Measurements from ENCODE around the gene TRNAU1AP. TPM values are rescaled to one million over a fixed set of nuclear protein-coding genes. Genes with fewer than 3 reads are reported as not detected.

Gene TRNAU1AP
- total RNA-seq, result 21.2 and 23.7 TPM in 2 replicates

DNA sequence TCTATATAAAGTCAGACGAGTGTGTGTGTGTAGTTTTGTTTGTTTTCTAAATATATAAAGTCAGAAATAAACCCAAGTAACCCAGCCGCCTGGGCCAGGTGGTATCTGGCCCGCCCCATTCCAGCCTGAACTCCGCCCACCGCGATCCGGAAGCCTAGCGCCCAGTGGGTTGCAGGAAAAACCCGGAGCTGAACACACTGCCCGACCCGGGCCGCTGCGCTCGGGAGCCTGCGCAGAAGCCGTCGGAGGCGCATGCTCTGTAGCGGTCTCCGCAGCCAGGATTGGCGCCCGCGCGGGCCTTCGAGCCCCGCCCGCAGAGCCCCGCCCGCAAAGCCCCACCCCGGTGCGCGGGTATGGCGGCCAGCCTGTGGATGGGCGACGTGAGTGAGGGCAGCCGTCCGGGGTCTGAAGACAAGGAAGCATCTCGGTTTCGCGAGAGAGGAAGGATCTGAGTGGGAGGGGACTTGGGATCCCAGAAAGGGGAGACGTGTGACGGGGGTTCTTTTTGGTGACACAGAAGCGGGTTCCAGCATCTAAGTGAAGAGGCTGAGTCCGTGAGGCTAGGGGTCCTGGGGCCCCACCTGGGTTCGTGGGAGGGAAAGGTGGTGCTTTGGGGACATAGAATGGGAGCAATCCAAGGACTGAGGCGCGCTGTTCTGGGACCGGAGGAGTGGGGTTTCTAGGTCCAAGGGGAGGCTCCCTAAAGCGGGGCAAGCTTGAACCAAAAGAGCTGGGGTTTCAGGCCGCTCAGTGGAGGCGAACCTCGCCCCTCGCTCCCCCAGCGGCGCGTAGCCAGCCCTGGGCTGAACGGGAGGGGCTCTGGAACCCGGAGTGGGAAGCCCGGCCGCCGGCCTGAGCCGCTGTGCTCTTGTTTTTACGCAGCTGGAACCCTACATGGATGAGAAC, at the start of gene TRNAU1AP:
TSS of gene TRNAU1AP (plus strand) at position 328 of the 906 bp plus-strand sequence. CDS start at position 354, 26 bp downstream.

GRCh38 chr1:28505406-28506187, 47.3 kb upstream of the TRNAU1AP start, which contains the start of gene RCC1:
Gene RCC1 (plus strand): TSS chr1:28506043. CDS start chr1:28529867, 23,824 bp downstream.

GRCh38 chr1:28591708-28592320, 38.9 kb downstream of the TRNAU1AP start, which contains the start of gene RAB42:
Gene RAB42 (plus strand): TSS chr1:28592265. CDS start chr1:28592512, 247 bp downstream.

Other genes starting within 250 kb of the TRNAU1AP start
- 17.5 and 25.8 TPM in 2 replicates for gene MED18, start 224.0 kb upstream of the TRNAU1AP start, total RNA-seq
- 6.2 and 14.0 TPM in 2 replicates for gene PHACTR4, start 183.3 kb upstream of the TRNAU1AP start, total RNA-seq
- 48.4 and 63.1 TPM in 2 replicates for gene RCC1, start 47.0 kb upstream of the TRNAU1AP start, total RNA-seq
- gene RAB42, start 39.2 kb downstream of the TRNAU1AP start, total RNA-seq, result 0.65 and 5.2 TPM in 2 replicates
- 25.3 and 30.8 TPM in 2 replicates for gene TAF12, start 90.0 kb downstream of the TRNAU1AP start, total RNA-seq
- under 0.01 TPM in 1 of 2 replicates, not detected in the other for gene RNU11, start 95.5 kb downstream of the TRNAU1AP start, total RNA-seq
- gene GMEB1, start 115.7 kb downstream of the TRNAU1AP start, total RNA-seq, result 5.5 and 12.8 TPM in 2 replicates
- 60.1 and 80.1 TPM in 2 replicates for gene YTHDF2, start 183.9 kb downstream of the TRNAU1AP start, total RNA-seq

Measured in bladder microvascular endothelial cell (primary cell).